GM18511 (cell line): ENCODE results near the gene MAOA.
"Not testable (repeated sequence)": the region's sequence is repeated elsewhere in the genome, so short reads cannot be mapped to it uniquely, and the experiment has no call there.

Experiments used
- ATAC-seq: cut with Tn5 transposase; IDR thresholded peaks from one replicate; pipeline ENCODE4 v1.9.1; 2021; ENCODE audit warnings: mild to moderate bottlenecking, moderate library complexity; ENCODE audit not compliant: unreplicated experiment

MAOA gene

GRCh38 chrX:43656005-43656494 lies at the start of gene MAOA:
Gene MAOA (plus strand): TSS chrX:43656299. CDS start chrX:43656342, 43 bp downstream.
- ATAC-seq, result no peak

GRCh38 chrX:43612400-43612799 lies 43.7 kb upstream of the MAOA start:
- no peak for ATAC-seq

GRCh38 chrX:43615660-43616059 lies 40.4 kb upstream of the MAOA start:
- ATAC-seq, result no peak

- ATAC-seq, result no peak
Measured at GRCh38 chrX:43618366-43619205, 37.5 kb upstream of the MAOA start.

- not testable (repeated sequence) for ATAC-seq
Measured at GRCh38 chrX:43619861-43620260, 36.2 kb upstream of the MAOA start.

GRCh38 chrX:43627147-43627546 lies 29.0 kb upstream of the MAOA start:
- no peak for ATAC-seq

- no peak for ATAC-seq
Measured at GRCh38 chrX:43627669-43628068, 28.4 kb upstream of the MAOA start.

GRCh38 chrX:43629229-43629628 lies 26.9 kb upstream of the MAOA start:
- no peak for ATAC-seq

GRCh38 chrX:43631841-43632240 lies 24.3 kb upstream of the MAOA start:
- no peak for ATAC-seq

- ATAC-seq, result no peak
Measured at GRCh38 chrX:43633081-43633480, 23.0 kb upstream of the MAOA start.

- ATAC-seq, result no peak
Measured at GRCh38 chrX:43633757-43634156, 22.3 kb upstream of the MAOA start.

- no peak for ATAC-seq
Measured at GRCh38 chrX:43640482-43640881, 15.6 kb upstream of the MAOA start.

GRCh38 chrX:43641691-43642090 lies 14.4 kb upstream of the MAOA start:
- ATAC-seq, result no peak

GRCh38 chrX:43643201-43643600 lies 12.9 kb upstream of the MAOA start:
- no peak for ATAC-seq

- no peak for ATAC-seq
Measured at GRCh38 chrX:43643662-43644061, 12.4 kb upstream of the MAOA start.

- ATAC-seq, result no peak
Measured at GRCh38 chrX:43644124-43644701, 11.9 kb upstream of the MAOA start.

GRCh38 chrX:43646800-43647199 lies 9.3 kb upstream of the MAOA start:
- no peak for ATAC-seq

GRCh38 chrX:43654431-43655150 lies 1.5 kb upstream of the MAOA start:
- peak; percentile 98 for ATAC-seq

- no peak for ATAC-seq
Measured at GRCh38 chrX:43655151-43656004, 721 bp upstream of the MAOA start.

- no peak for ATAC-seq
Measured at GRCh38 chrX:43657671-43658070, 1.6 kb downstream of the MAOA start.
